GM18909 (cell line): Measurements from ENCODE around the gene PIAS1.

ENCODE experiments used
- ATAC-seq: cut with Tn5 transposase; IDR thresholded peaks from one replicate; pipeline ENCODE4 v1.9.1; 2021; ENCODE audit warnings: mild to moderate bottlenecking; ENCODE audit not compliant: unreplicated experiment, poor library complexity

PIAS1 gene

DNA sequence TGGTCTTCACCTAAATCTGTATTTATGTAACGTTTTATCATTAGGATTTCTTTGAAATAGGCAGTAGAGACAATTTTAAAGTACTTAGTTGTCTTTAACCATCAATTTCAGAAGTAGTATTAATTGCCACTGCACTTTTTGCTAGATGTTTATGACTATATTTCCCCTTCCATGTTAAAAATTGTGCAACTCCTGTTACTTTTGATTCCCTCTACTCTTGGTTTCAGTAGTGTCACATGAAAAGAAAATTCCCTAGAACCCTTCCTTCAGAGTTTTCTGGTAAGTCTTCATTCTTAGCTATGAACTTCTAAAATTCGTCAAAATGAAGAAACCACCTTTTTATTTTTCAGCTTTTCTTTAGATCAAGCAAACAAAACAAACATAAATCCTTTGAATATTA is 7.1 kb downstream of the PIAS1 start:
- no peak for ATAC-seq

DNA sequence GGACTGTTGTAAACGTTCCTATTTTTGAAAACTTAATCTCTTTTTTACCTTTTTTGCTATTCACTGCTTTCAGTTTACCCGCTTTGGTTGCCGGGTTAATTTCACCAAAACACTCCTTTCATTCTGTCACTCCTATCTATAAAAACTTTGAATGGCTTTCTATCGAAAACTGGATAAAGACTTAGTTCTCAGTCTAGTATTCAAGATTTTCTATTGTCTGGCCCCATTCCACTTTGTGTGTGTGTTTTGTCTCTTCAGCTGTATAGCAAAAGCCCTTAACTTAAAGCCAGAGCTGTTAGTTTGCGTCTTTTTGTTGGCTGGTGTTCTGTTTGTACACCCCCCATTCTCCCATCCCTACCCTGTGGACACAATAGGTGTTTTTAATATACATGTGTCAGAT is 7.5 kb downstream of the PIAS1 start:
- ATAC-seq = no peak

- ATAC-seq = no peak
Observed at GRCh38 chr15:68062214-68062613, 8.1 kb downstream of the PIAS1 start.

DNA sequence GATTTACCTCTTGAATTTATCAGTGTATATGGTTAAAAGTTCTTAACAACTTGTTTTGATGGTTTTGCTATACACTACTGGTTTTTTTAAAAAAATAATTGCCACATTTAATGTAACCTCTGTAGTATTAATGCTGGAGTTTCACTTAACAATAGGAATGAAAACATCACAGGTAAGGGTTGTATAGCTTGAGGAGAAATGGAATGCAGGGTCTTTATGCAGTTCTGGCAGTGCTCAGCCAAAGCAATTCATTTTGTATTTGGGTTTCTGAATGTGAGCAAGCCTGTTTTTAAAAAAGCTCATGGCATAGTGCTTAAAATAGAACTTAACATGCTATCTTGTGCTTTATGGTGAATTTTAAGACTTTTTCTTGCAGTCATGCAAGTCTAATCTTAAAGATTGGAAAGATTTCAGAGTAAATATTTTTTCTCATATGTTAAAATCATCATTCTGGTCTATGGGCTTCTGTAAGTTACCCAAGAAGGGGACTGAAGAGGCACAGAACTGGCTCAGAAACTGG is 8.9 kb downstream of the PIAS1 start:
- ATAC-seq = no peak

GRCh38 chr15:68063606-68064005 is 9.5 kb downstream of the PIAS1 start:
- ATAC-seq = no peak

DNA sequence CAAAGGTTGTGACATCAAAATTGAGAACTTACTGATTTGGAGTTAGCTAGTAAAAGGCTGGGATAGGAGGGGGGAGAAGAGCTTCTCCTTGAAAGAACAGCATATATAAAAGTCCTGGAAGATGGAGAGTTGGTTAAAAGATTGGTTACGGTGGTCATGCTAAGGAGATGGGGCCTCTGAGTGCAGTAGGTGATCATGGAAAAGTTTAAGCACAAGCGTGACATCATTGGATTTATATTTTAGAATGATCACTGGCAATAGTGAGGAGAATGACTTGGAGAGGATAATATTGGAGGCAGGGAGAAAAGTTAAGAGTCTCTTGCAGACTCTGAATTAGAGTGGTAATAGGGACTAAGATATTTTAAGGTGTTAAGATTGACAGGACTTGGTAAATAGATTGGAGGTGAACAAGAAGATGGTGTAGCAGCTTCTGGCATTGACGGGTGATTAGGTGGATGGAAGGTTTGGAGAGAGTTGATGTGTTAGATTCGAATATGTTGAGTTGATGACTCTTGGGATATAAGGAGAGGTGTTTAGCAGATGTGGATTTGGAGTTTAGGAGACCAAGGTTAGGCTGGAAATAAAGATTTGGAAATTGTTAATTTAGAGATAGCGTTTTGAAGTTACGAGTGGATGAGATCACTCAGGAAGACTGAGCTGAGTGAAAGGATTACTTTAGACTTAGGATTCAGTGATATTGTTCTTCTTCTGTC is 19.6 kb downstream of the PIAS1 start:
- no peak for ATAC-seq

DNA sequence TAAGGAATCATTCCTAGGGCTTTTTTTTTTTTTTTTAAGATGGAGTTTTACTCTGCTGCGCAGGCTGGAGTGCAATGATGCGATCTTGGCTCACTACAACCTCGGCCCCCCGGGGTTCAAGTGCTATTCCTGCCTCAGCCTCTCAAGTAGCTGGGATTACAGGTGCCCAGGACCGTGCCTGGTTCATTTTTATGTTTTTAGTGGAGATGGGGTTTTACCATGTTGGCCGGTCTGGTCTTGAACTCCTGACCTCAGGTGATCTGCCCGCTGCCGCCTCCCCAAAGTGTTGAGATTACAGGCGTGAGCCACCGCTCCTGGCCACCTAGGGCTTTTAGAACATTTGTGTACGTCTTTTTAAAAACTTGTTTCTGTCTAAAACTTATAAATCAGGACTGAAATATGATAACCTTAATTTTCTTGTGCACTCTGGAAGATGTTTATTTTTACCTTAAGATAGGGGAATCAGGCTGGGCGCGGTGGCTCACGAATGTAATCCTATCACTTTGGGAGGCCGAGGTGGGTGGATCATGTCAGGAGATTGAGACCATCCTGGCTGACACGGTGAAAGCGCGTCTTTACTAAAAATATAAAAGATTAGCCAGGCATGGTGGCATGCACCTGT is 21.8 kb downstream of the PIAS1 start:
- no peak for ATAC-seq

DNA sequence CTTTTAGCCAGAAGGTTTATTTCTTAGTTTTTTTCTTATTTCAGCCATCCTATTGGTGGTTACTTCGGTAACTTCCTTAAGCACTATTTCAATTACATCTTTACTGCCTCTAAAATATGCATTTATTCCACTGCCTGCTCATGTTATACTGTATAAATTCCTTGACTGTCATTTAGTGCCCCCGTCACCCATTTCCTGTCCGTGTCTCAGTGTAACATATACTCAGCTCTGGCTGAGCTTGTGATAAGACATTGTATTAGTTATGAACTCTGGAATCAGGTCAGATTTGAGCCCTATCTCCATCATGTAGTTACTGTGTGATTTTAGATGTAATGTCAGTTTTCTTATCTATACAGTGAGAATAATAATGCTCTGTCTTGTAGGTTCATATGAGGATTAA is 24.2 kb downstream of the PIAS1 start:
- ATAC-seq = no peak

GRCh38 chr15:68080334-68080733 is 26.2 kb downstream of the PIAS1 start:
- no peak for ATAC-seq

DNA sequence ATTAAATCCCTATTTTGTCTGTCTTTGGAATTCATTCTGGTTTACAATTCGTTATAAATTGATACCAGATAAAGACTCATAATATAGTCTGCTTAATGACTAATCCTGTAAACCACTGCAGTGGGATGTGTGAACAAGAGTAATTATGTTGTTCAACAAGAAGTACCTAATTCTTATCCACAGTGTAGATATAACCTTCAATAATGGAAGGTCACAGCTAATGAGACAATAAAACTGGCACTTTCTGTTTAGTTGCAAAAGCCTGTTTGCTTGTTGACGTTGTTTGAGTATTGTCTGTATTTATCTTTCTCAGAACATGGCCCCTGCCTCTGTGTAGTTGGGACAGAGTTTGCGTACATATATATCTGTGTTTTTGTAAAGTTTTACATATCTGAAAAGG is 26.7 kb downstream of the PIAS1 start:
- ATAC-seq = no peak

DNA sequence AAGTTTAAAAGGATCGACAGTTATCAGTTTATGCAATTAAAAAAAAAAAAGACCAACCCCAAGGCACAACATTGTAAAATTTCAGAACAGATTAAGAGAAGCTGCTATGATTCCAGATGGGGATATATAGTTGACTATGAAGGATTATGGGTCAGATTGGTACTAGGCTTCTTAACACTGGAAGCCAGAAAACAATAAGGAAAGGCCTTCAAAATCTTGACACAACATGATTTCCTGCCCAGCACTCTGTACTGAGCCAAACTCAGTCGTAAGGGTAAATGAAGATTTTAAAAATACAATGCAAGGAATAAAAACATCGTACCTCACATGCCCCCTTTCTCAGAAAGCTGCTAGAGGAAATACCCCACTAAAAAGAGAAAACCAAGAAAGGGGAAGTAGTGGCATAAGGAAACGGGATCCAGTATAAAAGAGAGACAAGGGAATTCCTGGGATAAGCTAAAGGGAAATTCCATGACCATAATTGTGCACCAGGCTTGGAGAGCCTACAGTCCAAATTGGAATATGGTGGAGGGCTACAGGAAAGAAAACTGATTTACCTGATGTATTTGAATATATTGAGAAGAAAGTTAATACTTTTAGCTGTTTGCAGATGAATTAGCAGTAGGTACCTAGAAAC is 27.9 kb downstream of the PIAS1 start:
- ATAC-seq = no peak

DNA sequence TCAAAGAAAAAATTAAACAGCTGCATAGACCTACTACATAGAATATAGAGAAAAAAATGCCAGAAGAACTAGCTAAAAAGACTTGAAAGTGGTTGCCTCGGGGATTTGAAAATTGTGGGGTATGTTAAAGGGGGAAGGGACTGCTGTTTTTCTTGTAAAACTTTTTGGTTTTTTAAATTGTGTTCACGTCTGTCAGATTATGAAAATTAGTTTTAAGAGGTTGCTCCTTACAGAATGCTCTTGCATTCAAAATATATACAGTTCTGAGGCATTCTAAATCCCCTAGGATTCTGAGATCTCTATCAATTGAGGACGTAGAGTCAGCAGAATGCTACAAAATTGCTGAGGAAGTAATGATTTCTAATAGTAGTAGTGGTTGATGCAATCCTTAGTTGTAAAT is 28.6 kb downstream of the PIAS1 start:
- ATAC-seq = no peak

DNA sequence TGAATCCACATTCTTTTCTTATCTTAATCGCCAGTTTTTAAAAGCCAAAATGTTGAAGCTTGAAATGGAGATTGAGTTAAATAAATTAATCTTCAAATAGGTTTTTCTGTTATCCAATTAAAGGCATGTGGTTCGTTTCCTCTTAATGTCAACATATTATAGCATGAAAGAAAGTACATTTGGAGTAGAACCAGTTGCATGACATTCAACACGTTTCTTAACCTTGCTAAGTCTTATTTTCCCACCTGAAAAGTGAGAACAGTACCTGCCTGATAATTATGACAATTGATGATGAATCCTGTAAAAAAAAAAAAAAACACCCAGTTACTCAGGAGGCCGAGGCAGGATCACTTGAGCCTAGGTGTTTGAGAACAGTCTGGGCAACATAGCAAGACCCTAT is 29.3 kb downstream of the PIAS1 start:
- ATAC-seq = no peak

- ATAC-seq = no peak
Observed at GRCh38 chr15:68085052-68085451, 30.9 kb downstream of the PIAS1 start.

- no peak for ATAC-seq
Observed at GRCh38 chr15:68091743-68092142, 37.6 kb downstream of the PIAS1 start.

GRCh38 chr15:68096099-68096498 is 42.0 kb downstream of the PIAS1 start:
- ATAC-seq = no peak

DNA sequence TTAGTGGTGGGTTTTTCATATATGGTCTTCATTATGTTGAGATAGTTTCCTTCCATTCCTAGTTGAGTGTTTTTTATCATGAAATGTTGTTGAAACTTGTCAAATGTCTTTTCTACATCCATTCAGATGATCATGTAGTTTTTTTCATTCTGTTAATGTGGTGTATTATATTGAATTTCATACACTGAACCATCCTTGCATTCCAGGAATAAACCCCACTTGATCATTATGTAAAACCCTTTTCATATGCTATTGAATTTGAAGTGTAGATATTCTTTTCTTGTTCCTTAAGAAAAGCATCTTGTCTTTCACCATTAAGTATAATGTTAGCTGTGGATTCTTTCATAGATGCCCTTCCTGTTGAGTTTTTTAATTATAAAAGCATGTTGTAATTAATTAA is 42.9 kb downstream of the PIAS1 start:
- no peak for ATAC-seq

DNA sequence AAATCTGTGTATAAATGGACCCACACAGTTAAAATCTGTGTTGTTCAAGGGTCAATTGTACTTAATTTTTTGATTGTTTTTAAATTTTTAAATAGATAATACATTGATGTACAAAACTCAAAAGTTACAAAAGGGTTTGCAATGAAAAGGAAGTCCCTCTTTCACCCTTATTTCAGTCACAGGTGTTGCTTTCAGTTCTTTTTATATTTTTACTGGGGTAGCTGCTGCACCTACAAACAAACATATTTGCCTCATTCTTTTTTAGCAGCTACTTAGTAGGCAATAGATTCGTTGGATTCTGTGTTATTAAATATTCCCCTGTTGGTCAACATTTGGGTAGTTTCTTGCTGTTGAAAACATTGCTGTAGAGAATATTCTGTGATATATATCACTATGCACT is 44.4 kb downstream of the PIAS1 start:
- ATAC-seq = no peak

GRCh38 chr15:68100194-68100593 is 46.1 kb downstream of the PIAS1 start:
- no peak for ATAC-seq

DNA sequence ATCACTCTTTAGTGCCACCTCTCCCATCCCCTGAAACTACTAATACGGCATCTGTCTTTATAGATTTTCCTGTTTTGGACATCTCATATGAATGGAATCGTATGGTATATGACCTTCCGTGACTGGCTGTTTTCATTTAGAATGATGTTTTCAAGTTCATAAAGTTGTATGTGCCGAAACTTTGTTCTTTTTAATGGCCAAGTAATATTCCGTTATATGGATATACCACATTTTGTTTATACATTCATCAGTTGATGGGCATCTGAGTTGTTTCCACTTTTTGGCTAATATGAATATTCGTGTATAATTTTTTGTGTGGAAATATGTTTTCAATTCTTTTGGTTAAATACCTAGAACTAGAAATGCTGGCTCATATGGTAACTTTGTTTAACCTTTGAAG is 49.5 kb downstream of the PIAS1 start:
- ATAC-seq = no peak

DNA sequence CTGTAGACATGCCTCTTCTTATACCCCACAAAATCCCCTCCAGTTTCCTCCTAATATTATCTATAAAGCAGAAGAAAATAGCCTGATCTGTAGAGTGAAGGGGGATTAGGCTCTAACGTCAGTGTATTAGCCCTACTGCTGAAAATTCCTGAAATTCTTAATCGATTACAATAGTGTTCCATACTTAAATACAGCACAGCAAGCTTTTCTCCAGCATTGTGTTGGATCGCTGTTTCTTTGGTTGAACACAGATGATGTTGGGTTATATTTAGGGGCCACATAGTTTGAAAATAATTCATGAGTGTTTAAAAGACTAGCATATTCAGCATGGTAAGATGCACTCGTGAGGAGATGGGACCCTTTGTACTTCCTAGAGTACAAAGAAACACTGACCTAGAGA is 52.5 kb downstream of the PIAS1 start:
- ATAC-seq = no peak

- ATAC-seq = no peak
Observed at GRCh38 chr15:68107142-68107541, 53.0 kb downstream of the PIAS1 start.
